ENCODE measurements around the gene SURF4.
"Not testable (repeated sequence)": the region's sequence is repeated elsewhere in the genome, so short reads cannot be mapped to it uniquely, and the experiment has no call there.

Gene SURF4

DNA sequence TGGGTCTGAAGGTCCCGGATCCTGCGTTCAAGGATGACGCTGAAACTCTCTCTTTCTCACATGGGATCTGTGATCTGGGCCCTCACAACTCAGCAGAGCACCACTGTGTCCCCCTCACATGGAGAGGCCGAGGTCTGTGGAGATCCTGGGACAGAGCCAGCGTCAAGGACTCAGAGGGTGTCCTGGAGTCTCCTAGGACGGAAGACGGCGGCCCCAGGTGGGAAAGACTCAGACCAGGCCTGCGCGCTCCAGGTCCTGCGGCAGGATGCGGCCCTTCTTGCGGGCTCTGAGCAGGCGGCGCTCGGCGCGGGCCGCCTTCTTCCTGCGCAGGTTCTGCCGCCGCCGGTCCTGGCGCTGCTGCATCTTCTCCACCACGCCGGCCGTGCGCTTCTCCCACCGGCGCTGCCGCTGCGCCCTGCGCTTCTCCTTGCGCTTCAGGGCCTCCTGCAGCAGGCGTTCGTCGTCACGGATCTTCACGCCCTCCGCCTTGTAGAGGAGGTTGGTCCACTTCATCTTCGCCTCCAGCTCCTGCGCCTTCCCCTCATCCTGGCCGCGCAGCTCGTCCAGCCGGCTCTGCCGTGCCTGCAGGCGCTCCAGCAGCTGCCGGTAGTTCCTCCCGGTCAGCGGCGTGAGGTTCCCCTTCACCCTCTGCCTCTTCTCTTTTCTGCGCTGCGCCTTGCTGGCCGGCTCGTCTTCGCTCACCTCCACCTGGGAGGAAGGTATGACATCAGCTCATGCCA lies 44.0 kb downstream of the SURF4 start:
- no peak for DNase-seq

DNA sequence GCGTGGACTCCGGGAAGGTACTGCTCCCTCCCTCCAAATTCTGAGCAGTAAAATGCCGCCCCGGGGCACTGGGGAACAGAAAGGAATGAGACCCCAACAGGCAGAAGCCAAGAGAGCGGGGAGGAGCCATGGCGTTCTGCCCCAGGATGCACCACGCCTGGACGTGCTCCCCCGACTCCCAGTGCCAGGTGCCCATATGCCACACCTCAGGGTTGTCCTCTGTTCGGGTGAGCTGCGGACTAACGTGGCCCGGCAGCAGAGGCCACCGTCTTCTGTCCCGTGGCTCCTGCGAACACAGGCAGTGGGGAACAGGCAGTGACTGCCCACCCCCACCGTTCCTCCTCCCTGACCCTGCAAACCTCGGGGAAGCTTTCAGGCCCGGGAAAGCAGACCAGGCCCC lies 44.6 kb downstream of the SURF4 start:
- no peak for DNase-seq

DNA sequence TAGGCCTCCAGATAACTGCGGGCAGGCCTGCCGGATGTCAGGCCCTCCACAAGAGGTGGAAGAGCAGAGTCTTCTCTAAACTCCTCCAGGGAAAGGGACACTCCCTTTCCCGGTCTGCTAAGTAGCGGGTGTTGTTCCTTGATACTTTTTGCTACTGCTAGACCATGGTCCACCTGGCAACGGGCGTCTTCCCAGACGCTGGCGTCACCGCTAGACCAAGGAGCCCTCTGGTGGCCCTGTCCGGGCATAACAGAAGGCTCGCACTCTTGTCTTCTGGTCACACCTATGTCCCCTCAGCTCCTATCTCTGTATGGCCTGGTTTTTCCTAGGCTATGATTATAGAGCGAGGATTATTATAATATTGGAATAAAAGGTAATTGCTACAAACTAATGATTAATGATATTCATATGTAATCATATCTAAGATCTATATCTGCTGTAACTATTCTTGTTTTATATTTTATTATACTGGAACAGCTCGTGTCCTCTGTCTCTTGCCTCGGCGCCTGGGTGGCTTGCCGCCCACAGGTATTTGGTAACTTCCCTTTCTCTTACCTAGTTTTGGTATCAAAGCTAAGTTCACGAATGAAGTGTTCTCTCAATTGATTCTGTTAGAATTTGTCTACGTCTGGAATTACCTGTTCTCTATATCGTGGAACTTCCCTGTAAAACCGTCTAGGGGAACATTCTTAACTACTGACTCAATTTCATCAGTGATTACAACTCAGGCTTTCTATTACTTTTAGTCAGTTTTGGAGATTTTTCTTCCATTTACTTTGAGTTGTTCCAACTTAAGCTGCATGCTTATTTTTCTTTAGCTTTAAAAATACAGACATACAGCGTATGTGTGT lies 46.3 kb downstream of the SURF4 start:
- not testable (repeated sequence) for DNase-seq

DNA sequence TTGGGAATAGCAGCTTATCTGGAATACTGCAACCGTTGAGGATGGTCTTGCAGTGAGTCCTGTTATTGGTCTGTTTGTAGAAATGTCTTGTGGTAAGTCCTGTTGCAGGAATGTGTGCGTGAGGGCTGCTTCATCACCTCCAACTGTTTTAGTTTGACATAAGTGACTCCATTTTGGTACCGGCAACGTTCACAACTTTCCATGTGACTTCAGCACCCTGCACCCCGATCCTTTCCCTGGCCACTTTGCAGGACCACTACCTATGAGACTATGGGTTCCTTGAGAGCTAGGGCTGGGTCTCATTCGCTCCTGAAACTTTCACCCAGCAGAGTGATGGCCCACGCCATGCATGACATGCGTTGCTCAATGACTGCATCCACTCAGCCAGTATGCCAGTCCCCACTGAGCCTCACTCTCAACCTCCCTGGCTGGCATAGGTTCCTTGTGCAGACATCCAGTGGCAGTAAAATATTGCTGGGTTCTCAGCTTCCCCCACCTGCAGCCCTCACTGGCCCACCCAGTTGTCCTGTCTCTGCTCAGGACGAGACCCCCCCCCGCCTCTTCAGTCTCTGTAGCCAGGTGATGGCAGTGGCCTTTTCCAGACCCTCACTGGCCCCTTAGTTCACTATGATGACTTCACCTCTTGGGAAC lies 47.9 kb downstream of the SURF4 start:
- no peak for DNase-seq

DNA sequence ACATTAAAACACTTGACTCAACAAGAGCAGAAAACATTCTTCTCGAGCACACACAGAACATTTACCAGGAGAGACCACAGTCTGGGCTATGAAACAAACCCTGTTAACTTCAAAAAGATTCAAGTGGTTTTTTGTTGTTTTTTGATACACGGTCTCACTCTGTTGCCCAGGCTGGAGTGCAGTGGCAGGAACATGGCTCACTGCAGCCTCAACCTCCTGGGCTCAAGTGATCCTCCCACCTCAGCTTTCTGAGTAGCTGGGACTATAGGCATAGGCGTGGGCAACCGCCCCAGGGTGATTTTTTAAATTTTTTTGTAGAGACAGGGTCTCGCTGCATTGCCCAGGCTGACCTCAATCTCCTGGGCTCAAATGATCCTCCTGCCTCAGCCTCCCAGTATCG lies 48.8 kb downstream of the SURF4 start:
- DNase-seq: not testable (repeated sequence)

DNA sequence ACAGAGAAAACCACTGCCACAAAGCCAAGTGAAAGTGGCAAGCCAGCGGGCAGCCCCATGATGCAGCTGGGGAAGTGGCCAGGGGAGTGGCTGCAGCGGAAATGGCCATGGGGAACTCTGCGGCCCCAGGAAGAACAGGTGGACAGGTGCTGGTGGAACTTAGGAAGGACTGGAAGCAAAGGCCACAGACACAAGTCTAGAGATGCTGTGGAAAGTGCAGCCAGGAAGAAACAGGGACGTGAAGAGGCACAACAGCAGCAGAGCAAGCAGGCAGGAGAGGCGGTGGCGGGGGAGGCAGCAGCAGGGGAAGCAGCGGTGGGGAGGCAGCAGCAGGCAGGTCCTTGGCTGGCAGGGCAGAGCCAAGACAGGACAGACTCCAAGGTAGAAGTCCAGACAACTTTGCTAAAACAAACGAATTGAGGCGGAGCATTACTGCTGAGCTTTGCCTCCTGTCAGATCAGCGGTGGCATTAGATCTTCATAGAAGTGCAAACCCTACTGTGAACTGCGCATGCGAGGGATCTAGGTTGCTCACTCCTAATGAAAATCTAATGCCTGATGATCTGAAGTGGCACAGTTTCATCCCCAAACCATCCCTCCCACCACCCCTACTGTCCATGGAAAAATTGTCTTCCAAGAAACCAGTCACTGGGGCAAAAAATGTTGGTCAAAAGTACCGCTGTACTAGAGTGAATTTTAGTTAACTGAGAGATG lies 51.7 kb downstream of the SURF4 start:
- DNase-seq: no peak

DNA sequence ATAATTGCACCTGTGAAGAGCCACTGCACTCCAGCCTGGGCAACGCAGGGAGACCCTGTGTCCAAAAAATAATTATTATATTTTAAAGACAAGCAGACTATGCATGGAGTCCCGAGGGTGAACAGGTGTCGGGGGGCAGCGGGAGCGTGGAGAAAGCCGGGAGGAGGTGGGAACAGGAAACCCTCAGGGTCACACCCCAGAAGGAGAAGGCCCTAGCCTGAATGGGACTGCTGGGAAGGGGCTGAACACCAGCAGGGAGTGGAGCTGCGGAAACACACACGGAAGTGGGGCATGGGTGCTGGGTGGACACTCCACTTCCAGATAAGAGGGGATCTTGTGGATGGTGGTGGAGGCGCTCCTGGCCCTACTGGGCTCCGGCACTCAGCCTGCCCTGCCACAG lies 52.6 kb downstream of the SURF4 start:
- no peak for DNase-seq

DNA sequence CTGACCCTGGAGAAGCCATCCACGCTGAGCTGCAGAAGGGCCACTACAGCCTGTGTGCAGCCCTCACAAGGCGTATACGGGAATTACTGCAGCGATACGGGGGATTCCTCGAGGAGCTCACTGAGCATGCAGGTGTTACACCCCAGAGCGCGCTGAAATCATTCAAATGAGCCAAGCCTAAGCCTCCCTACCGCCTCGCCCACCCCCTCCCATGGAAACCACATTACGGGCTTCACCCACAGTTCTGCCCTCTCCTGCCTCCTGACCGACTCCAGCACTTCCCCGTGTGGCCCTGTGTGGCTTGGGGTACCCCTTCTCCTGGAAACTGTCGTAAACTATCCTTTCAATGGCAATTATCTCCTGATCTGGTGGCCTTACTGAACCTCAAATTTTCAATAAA lies 53.2 kb downstream of the SURF4 start:
- DNase-seq: no peak

DNA sequence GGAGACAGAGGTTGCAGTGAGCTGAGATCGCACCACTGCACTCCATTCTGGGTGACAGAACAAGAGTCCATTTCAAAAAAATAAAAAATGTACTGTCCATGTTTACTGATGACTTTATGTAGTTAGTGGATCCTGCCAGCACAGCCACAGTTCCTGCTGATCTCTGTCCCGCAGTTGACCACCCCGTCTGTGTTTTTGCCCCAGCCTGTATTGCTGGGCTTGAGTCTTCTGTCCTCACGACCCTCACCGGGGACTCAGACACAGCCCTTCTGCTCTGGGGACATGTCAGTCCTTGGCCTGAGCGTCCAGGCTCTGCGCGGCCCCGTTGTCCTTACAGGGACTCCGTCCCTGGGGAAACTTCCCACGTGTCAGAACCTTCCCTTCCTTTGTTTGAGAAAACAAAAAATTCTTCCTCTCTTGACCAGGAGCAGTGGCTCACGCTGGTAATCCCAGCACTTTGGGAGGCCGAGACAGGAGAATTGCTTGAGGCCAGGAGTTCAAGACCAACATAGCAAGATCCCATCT lies 54.4 kb downstream of the SURF4 start:
- DNase-seq: no peak

DNA sequence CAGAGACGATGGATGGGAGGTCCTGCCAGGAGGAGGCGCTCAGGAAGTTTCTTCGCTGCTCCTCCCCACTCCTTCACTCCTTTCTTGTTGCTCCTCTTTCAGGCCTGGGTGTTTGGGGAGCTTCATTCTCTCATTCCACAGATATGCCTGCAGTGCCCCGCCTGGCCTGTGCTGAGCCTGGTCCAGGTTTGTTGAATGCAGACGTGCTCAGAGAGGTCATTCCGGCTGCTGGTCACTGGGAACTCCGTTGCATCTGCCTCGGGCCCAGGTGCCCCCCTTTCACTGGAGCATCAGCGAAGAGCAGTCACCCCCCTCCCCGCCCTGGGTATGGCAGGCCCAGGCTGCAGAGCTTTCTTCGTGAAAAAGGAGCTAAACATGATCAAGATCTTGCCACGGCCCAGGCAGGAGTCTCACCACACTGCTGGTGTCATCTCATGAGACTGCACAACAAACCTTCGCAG lies 55.4 kb downstream of the SURF4 start:
- no peak for DNase-seq

DNA sequence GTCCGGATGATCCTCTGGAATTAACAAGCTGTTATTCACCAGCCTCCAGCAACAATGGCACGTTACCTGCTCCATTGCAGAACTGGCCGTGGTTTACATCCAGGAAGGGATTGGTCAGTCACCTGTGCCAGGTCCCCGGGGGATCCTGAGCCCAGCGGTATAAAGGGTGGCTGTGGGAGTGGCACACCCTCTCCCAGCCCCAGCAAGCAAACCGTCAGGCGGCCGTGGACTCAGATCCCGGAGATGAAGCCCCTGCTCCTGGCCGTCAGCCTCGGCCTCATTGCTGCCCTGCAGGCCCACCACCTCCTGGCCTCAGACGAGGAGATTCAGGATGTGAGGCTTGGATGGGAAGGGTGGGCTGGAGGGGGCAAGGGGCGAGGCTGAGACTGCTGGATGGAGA lies 58.3 kb downstream of the SURF4 start:
- DNase-seq: not testable (repeated sequence)

DNA sequence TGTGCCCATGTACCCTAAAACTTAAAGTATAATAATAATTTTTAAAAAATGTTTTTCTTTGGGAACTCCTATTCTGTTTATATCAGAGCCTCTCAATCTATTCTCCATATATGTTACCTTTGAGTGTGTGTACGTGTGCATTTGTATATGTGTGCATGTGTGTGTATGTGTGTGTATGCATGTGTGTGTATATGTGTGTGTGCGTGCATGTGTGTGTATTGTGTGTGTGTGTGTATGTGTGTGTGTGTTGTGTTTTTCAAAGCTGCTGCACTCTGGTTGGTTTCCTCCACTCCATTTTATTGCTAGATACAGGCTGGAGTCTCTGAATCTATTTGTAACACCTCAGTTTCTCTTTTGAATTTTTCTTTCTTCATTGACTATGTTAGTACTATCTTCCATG lies 59.9 kb downstream of the SURF4 start:
- no peak for DNase-seq

All from effector CD8-positive, alpha-beta T cell (primary cell).